ENCODE data around the gene PHYHIPL.

PHYHIPL gene

DNA sequence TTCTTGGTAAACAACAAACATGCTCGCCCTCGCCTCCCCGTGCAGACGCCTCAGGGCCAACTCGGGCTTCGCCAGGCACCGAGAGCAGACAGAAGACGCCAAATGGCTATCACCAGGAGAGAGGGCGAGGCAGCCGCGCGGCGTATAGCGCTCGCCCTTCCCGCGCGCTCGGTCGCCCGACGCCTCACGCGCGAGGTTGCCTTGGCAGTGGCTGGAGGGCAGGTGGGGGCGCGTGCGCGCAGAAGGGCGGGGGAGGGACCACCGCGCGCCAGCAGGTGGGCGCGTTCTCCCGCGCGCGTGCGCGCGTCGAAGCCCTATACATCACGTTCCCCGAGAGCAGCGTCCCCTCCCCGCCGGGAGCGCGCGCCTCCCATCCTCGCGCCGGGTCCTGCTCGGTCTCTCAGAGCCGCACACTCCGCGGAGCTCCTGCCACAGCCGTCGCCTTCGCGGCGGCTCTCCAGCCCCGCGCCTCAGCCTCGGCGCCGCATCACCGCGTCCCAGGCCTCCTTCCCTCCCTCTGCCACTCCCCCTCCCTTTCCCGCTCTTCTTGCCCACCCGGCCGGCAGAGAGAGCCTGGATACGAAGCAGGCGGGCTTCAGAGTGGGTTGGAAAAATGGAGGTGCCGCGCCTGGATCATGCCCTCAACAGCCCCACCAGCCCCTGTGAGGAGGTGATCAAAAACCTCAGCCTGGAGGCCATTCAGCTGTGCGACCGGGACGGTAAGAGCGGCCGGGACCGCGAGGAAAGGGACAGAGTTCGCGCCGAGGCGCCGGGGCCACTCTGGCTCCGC is at the start of gene PHYHIPL:
TSS of gene PHYHIPL (plus strand) at position 403 of the 790 bp plus-strand sequence. CDS start at position 614, 211 bp downstream.
- no peak within 1 kb of the TSS for H3K4me3 ChIP-seq
- H3K4me2 ChIP-seq = no peak within 1 kb of the TSS
- H3K27me3 ChIP-seq = no peaks in the 10 kb centered on the region
- H3K9ac ChIP-seq = no peak within 1 kb of the TSS
- no peaks in the 10 kb centered on the region for H3K36me3 ChIP-seq
- H3K27ac ChIP-seq = no peak within 1 kb of the TSS
- no peaks in the 10 kb centered on the region for H3K4me1 ChIP-seq
- no peaks in the 10 kb centered on the region for H4K20me1 ChIP-seq
- TF ChIP-seq Cebpa-rat (IDR thresholded peaks at IDR 0.05) = no peak
- H3K9me3 ChIP-seq = peaks cover 16% of the 10 kb centered on the region

DNA sequence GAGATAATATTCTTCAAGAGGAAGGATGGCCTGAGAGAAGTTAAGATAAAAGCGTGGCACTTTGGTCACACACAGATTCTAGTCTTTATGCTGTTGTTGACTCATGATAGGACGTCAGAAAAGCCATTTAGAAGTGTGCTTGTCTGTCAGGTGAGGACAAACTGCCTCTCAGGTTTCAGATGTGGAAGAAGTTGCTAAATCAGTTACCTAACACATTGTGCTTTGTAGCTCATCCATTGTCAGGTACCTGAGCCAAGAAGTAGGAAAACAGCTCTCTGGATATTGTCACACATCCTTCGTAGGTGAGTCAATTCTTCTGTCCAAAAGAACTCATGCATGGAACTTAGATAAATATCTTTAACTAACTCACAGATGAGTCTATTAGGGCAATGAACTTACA is 49.5 kb upstream of the PHYHIPL start:
- Histone ChIP-seq H3K36me3 (no peaks in the 10 kb centered on the region), H3K9ac (no peak overlapping the region), H3K27me3 (no peaks in the 10 kb centered on the region), H3K9me3 (no peaks in the 10 kb centered on the region), H3K27ac (no peak overlapping the region), H3K4me1 (no peaks in the 10 kb centered on the region), H3K4me2 (no peak overlapping the region), H4K20me1 (no peaks in the 10 kb centered on the region), H3K4me3 (no peak overlapping the region)
- no peak for TF ChIP-seq Cebpa-rat (IDR thresholded peaks at IDR 0.05)

DNA sequence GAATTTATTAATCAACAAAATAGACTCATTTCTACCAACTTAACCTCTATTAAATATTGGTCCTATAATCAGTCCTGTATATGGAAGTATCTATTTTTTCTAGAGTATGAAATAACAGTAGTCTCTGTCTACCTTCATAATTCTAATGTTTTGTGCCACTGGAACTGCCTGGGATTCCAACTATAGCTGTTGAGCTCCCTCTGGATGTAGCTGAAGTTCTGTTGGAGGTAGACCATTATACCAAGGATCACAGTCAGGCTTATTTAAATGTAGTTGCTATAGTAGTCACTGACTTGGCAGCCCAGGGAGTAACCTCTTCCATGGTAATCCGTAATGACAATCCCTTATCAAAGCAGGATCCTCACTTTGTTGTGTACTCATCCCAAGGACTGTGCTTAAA is 48.5 kb upstream of the PHYHIPL start:
- Histone ChIP-seq H4K20me1 (no peaks in the 10 kb centered on the region), H3K36me3 (no peaks in the 10 kb centered on the region), H3K27ac (no peak overlapping the region), H3K4me1 (no peaks in the 10 kb centered on the region), H3K4me3 (no peak overlapping the region), H3K9ac (no peak overlapping the region), H3K4me2 (no peak overlapping the region), H3K27me3 (no peaks in the 10 kb centered on the region), H3K9me3 (no peaks in the 10 kb centered on the region)
- no peak for TF ChIP-seq Cebpa-rat (IDR thresholded peaks at IDR 0.05)

DNA sequence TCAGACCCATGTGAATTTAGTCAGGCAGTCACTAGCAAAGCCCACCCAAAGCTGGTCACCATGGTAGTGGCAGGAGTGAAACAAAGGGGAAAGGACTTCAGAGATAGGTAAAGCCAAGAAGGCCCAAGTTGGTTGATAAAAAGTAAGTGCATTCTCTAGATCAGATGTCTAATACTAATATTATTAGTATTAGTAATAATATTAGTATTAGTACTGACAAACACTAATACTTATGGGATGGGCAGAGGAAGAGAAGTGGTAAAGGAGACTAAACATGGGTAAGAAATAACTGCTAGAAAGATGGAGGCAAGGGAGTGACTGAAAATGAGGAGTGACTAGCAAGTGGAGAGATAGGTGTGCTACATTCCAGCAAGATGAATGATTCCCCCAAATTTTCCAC is 46.6 kb upstream of the PHYHIPL start:
- H3K4me1 ChIP-seq = no peaks in the 10 kb centered on the region
- no peak overlapping the region for H3K4me3 ChIP-seq
- no peak overlapping the region for H3K4me2 ChIP-seq
- no peaks in the 10 kb centered on the region for H3K36me3 ChIP-seq
- H3K27ac ChIP-seq = no peak overlapping the region
- H4K20me1 ChIP-seq = no peaks in the 10 kb centered on the region
- H3K9me3 ChIP-seq = no peaks in the 10 kb centered on the region
- no peaks in the 10 kb centered on the region for H3K27me3 ChIP-seq
- H3K9ac ChIP-seq = no peak overlapping the region
- no peak for TF ChIP-seq Cebpa-rat (IDR thresholded peaks at IDR 0.05)

DNA sequence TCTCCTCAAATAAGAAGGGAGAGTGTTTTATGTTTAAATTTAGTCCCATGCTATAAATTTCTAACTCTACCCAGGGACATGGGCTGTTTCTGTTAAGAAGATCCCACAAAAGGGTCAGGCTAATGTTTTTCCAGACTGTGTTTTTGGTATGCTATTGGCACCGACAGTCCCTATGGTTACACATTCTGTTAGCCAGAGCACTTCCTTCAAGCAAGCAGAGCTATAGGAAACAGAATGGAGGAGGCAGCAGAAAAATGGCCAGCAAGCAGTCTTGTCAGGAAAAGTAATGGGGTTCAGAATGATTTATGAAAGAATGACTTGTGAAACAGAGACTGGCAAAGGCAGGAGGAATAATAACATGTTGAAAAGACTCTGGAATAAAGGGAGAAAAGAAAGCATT is 44.8 kb upstream of the PHYHIPL start:
- H3K4me1 ChIP-seq = no peaks in the 10 kb centered on the region
- no peaks in the 10 kb centered on the region for H4K20me1 ChIP-seq
- no peaks in the 10 kb centered on the region for H3K27me3 ChIP-seq
- H3K27ac ChIP-seq = no peak overlapping the region
- no peak overlapping the region for H3K4me2 ChIP-seq
- H3K9me3 ChIP-seq = no peaks in the 10 kb centered on the region
- H3K9ac ChIP-seq = no peak overlapping the region
- no peak for TF ChIP-seq Cebpa-rat (IDR thresholded peaks at IDR 0.05)
- H3K4me3 ChIP-seq = no peak overlapping the region
- no peaks in the 10 kb centered on the region for H3K36me3 ChIP-seq

DNA sequence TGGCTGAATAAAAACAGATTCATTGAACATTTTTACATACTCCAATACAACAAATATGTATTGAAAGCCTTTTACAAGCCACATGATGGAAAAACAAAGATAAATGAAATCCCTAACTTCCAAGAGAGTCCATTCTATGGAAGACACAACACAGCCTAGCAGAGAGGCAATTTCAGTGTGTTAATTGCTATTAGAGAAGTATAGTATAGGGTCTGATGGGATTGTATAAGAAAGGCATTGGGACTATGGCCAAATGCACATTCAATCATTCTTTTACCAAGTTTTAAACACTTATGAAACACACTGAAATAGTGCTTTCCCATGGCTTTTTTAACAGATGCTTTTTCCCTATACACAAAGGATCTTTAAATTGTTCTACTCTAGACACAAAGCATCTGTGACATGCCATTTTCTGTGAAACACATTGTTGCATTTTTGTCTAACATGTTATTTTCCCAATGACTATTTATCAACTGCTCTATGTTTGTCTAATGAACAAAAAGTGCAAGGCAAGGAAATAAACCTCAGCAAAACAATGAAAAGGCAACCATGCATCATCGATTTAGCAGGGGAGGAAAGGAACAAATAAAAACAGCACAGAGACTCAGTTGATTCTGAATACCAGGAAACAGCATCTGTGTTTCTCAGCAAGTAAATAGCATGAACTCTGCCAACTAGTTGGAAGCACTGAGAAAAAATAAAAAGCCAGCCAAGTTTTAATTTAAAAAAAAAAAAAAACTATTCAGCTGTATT is 42.4 kb upstream of the PHYHIPL start:
- Histone ChIP-seq H3K4me2 (no peak overlapping the region), H3K27ac (no peak overlapping the region), H4K20me1 (no peaks in the 10 kb centered on the region), H3K9me3 (no peaks in the 10 kb centered on the region), H3K4me3 (no peak overlapping the region), H3K4me1 (no peaks in the 10 kb centered on the region), H3K27me3 (no peaks in the 10 kb centered on the region), H3K9ac (no peak overlapping the region), H3K36me3 (no peaks in the 10 kb centered on the region)
- no peak for TF ChIP-seq Cebpa-rat (IDR thresholded peaks at IDR 0.05)

DNA sequence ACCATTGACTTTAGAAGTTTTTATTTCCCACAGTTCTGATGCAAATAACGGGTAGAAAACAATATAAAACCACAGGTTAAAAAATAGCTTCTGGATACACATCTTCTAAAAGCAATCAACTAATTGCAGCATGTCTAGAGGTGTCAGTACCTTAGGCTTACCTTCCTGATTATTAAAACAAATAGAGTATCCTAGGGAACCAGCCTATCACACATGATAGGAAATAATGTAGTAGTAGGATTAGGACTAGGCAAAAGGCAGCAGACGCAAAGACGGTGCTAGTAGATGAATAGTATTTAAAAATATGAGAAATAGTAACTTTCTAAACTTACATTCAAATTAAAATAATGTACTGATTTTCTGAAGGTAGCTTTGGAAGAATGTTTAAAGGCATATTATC is 41.7 kb upstream of the PHYHIPL start:
- no peak for TF ChIP-seq Cebpa-rat (IDR thresholded peaks at IDR 0.05)
- no peaks in the 10 kb centered on the region for H3K36me3 ChIP-seq

DNA sequence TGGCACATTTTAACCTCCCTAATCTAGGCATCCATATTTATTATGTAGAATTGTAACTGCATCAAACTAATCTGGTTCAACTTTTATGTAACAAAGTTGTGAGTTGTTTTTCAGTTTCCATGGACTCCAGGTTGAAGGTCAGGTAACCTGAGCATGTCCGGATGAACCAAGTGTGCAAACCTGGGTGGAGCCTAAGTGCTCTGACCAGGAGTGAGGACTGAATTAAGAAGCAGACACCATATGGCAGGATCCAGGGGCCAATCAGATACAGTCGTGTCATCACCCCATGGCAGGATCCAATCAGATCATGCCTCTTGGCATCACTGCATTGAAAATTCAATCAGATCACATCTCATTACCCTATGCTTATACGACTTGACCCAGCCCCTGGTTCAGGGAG is 41.2 kb upstream of the PHYHIPL start:
- Histone ChIP-seq H3K27me3 (no peaks in the 10 kb centered on the region), H3K36me3 (no peaks in the 10 kb centered on the region), H3K27ac (no peak overlapping the region), H4K20me1 (no peaks in the 10 kb centered on the region), H3K4me1 (no peaks in the 10 kb centered on the region), H3K4me3 (no peak overlapping the region), H3K4me2 (no peak overlapping the region), H3K9ac (no peak overlapping the region), H3K9me3 (no peaks in the 10 kb centered on the region)
- TF ChIP-seq Cebpa-rat (IDR thresholded peaks at IDR 0.05) = no peak

More for the DNA sequence above, 41.7 kb upstream of the PHYHIPL start:
- no peak overlapping the region for H3K4me3 ChIP-seq
- H3K4me2 ChIP-seq = no peak overlapping the region
- H3K9ac ChIP-seq = no peak overlapping the region
- H3K4me1 ChIP-seq = no peaks in the 10 kb centered on the region
- no peaks in the 10 kb centered on the region for H4K20me1 ChIP-seq
- no peaks in the 10 kb centered on the region for H3K9me3 ChIP-seq
- H3K27me3 ChIP-seq = no peaks in the 10 kb centered on the region
- H3K27ac ChIP-seq = no peak overlapping the region

DNA sequence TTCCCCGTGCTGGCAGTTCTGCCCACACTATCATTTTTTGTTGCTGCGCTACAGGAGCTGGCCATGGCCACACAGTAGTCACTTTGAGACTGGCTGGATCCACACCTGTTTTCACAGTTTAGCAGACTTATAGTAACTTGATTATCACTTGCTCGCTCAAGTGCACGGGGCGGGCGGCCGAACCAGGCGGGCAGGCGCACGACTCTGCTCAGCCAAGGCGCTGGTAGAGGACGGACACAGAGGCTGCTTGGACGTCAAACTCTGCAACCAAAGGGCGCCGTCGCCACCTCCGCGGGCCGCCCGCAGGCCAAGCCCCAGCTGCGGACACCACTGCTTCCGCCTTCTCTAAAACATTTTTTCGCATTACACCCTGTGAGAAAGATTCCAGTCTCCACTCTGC is 38.4 kb upstream of the PHYHIPL start:
- no peak overlapping the region for H3K27ac ChIP-seq
- H4K20me1 ChIP-seq = no peaks in the 10 kb centered on the region
- H3K4me1 ChIP-seq = peaks cover 1% of the 10 kb centered on the region
- no peak overlapping the region for H3K4me2 ChIP-seq
- no peaks in the 10 kb centered on the region for H3K9me3 ChIP-seq
- no peaks in the 10 kb centered on the region for H3K27me3 ChIP-seq
- no peak overlapping the region for H3K4me3 ChIP-seq
- no peak overlapping the region for H3K9ac ChIP-seq
- H3K36me3 ChIP-seq = no peaks in the 10 kb centered on the region
- TF ChIP-seq Cebpa-rat (IDR thresholded peaks at IDR 0.05) = no peak

DNA sequence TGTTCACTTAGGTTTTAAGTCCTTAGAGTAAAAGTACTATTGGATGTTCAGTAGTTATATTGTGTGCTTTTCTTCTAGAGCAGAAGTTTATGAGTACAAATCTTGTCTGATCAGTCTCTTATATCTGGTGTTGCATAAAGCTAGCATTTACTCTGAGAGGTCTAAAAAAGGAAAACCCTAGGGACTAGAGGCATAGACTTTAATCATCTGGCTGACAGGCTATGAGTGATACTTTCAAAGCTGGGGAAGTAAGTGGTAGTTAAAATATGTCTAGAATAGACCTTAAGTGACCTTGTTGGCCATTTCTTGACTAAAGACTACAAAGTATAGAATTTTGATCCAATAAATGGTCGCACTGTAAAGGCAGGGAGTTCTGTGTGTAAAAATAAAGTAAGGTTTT is 32.9 kb upstream of the PHYHIPL start:
- Histone ChIP-seq H3K27ac (no peak overlapping the region), H3K4me2 (peak overlapping the region; percentile 49)
- no peak for TF ChIP-seq Cebpa-rat (IDR thresholded peaks at IDR 0.05)

More for the DNA sequence above, 32.9 kb upstream of the PHYHIPL start:
- no peaks in the 10 kb centered on the region for H3K36me3 ChIP-seq
- H3K27me3 ChIP-seq = no peaks in the 10 kb centered on the region
- H3K9me3 ChIP-seq = peaks cover 6% of the 10 kb centered on the region; the same call in 1 of the 2 replicates
- no peak overlapping the region for H3K9ac ChIP-seq
- H4K20me1 ChIP-seq = no peaks in the 10 kb centered on the region
- no peak overlapping the region for H3K4me3 ChIP-seq
- peaks cover 12% of the 10 kb centered on the region for H3K4me1 ChIP-seq

All from BLaER1 (cell line).